ENCODE data around the gene CAMTA1.

GRCh38 chr1:6971699-6972098 lies 186.4 kb downstream of the CAMTA1 start:
- TF ChIP-seq, protein P1, sequence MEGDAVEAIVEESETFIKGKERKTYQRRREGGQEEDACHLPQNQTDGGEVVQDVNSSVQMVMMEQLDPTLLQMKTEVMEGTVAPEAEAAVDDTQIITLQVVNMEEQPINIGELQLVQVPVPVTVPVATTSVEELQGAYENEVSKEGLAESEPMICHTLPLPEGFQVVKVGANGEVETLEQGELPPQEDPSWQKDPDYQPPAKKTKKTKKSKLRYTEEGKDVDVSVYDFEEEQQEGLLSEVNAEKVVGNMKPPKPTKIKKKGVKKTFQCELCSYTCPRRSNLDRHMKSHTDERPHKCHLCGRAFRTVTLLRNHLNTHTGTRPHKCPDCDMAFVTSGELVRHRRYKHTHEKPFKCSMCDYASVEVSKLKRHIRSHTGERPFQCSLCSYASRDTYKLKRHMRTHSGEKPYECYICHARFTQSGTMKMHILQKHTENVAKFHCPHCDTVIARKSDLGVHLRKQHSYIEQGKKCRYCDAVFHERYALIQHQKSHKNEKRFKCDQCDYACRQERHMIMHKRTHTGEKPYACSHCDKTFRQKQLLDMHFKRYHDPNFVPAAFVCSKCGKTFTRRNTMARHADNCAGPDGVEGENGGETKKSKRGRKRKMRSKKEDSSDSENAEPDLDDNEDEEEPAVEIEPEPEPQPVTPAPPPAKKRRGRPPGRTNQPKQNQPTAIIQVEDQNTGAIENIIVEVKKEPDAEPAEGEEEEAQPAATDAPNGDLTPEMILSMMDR (optimal IDR thresholded peaks at IDR 0.05 in 1 of 3, IDR thresholded peaks at IDR 0.05 in 1 of 3, conservative IDR thresholded peaks at IDR 0.05 in 1 of 3; ENCODE audit: extremely low read depth in 1 of 3, insufficient read depth in 2 of 3, low read length in 3 of 3), result no peak
- no peak for TF ChIP-seq EZH2 (IDR thresholded peaks at IDR 0.05; ENCODE audit: low read length)

All from keratinocyte (primary cell).